Measurements from ENCODE around the gene CHRM5. TPM values are rescaled to one million over a fixed set of nuclear protein-coding genes. Genes with fewer than 3 reads are reported as not detected.

The CHRM5 gene
- total and polyA plus RNA-seq, 2 of the 8 experiments (the other 6 are each of a cell fraction or from before 2014, with no cell fraction given) = not detected

- CTCF ChIA-PET (ENCODE audit: partially characterized antibody) = interaction anchor here (1.3 kb wide), 1 partner anchor 326 kb away, joined by 3 read pairs; no protein-coding TSS in a partner anchor
These were observed 96.1 kb downstream of the CHRM5 start for GRCh38 chr15:34064438-34064837.

More at GRCh38 chr15:34064438-34064837, 96.1 kb downstream of the CHRM5 start:
- no peak overlapping the region for H3K4ac ChIP-seq (replicated peaks; ENCODE audit: insufficient read length, low read depth, low read length)
- no peaks in the 10 kb centered on the region for H3K27me3 ChIP-seq (replicated peaks in 1 of 4; ENCODE audit: control insufficient read depth in 3 of 4, extremely low read depth in 1 of 4, insufficient read depth in 3 of 4, low read length in 3 of 4)
- no peaks in the 10 kb centered on the region for H3K4me1 ChIP-seq (replicated peaks in 1 of 4; ENCODE audit: control insufficient read depth in 3 of 4, insufficient read depth in 4 of 4, low read length in 3 of 4)
- H3K9ac ChIP-seq (replicated peaks in 1 of 4; ENCODE audit: extremely low read depth in 1 of 4, low read depth in 3 of 4, low read length in 3 of 4) = no peak overlapping the region
- H3K79me1 ChIP-seq (ENCODE audit: low read depth, low read length) = no peaks in the 10 kb centered on the region
- no peaks in the 10 kb centered on the region for H3K36me3 ChIP-seq (ENCODE audit: control insufficient read depth in 2 of 4, insufficient read depth in 4 of 4, low read length in 3 of 4)
- no peak overlapping the region for H3K18ac ChIP-seq (ENCODE audit: extremely low read depth, low read length)
- POLR2A ChIA-PET (ENCODE audit: partially characterized antibody) = no interaction called here
- no peak overlapping the region for H2AFZ ChIP-seq (ENCODE audit: low read length)
- DNase-seq (ENCODE audit: low read depth in 1 of 2, low spot score in 2 of 2) (no peak), FAIRE-seq (no peak)
- H3K14ac ChIP-seq (ENCODE audit: insufficient read length) = no peak overlapping the region
- no peak overlapping the region for H3K23ac ChIP-seq (ENCODE audit: insufficient read length)
- no peak overlapping the region for H2AK5ac ChIP-seq (ENCODE audit: low read depth, low read length)
- H3K4me3 ChIP-seq (ENCODE audit: extremely low read depth in 1 of 4, insufficient read depth in 2 of 4, low read depth in 3 of 4, low read length in 4 of 4) = no peak overlapping the region
- H3K56ac ChIP-seq (replicated peaks; ENCODE audit: insufficient read length, low read depth, low read length) = no peak overlapping the region
- H4K20me1 ChIP-seq (replicated peaks in 1 of 2; ENCODE audit: control insufficient read depth in 1 of 2, insufficient read depth in 2 of 2, low read length in 2 of 2) = no peaks in the 10 kb centered on the region
- no peak overlapping the region for H4K5ac ChIP-seq (ENCODE audit: insufficient read length, low read depth, low read length)
- no peak overlapping the region for H3K27ac ChIP-seq (ENCODE audit: low read depth, low read length)
- no peak overlapping the region for H2BK20ac ChIP-seq (ENCODE audit: low read length)
- WGBS, 2 experiments (ENCODE audit: extremely low coverage in 1 of 2, insufficient coverage in 1 of 2, insufficient read length in 1 of 2, insufficient replicate concordance in 2 of 2, low coverage in 1 of 2, low lambda C conversion rate in 2 of 2, missing lambda C conversion rate in 1 of 2) = 0% methylated on average over 1 of the region's 1 CpG; no CpG with 5 or more reads in 1 of the 2 experiments
- H3K79me2 ChIP-seq (ENCODE audit: control insufficient read depth in 1 of 2, insufficient read depth in 2 of 2, low read length in 2 of 2) = no peaks in the 10 kb centered on the region
- no peaks in the 10 kb centered on the region for H3K9me3 ChIP-seq (ENCODE audit: insufficient read depth in 2 of 2, low read depth in 1 of 2, low read length in 1 of 2)
- no peaks in the 10 kb centered on the region; the same call in 1 of the 2 replicates for H3K23me2 ChIP-seq (ENCODE audit: low read depth, low read length)
- no peak overlapping the region for H2BK15ac ChIP-seq (ENCODE audit: low read length)
- H2BK120ac ChIP-seq (replicated peaks; ENCODE audit: low read depth, low read length) = no peak overlapping the region
- TF ChIP-seq ASH2L (IDR thresholded peaks at IDR 0.05; ENCODE audit: low read length) (no peak), GABPA (IDR thresholded peaks at IDR 0.05; ENCODE audit: borderline replicate concordance, insufficient read depth, low read length) (no peak), EP300 (IDR thresholded peaks at IDR 0.05; ENCODE audit: borderline replicate concordance in 1 of 2, low read depth in 2 of 2, low read length in 2 of 2) (no peak)
- no peak overlapping the region for H2BK5ac ChIP-seq (ENCODE audit: low read depth, low read length)
- H3K4me2 ChIP-seq (ENCODE audit: insufficient read depth in 1 of 2, low read depth in 2 of 2, low read length in 2 of 2) = no peak overlapping the region
- H2BK12ac ChIP-seq (ENCODE audit: low read depth, low read length) = no peak overlapping the region
- H4K8ac ChIP-seq (ENCODE audit: extremely low read depth, insufficient read depth, low read length) = no peak overlapping the region
- H4K91ac ChIP-seq (replicated peaks; ENCODE audit: insufficient read length, low read length) = no peak overlapping the region
